Hematopoietic multipotent progenitor cell treated with erythropoietin and hydrocortisone succinate and interleukin-3 and kit ligand, for 15 days (in vitro differentiated cells): ENCODE measurements around the gene ATG101.

Experiments used
- DNase-seq: peaks from one replicate; pipeline ENCODE4 v3.0.0-alpha.2; 2015; ENCODE audit warnings: low spot score

Gene ATG101

DNA sequence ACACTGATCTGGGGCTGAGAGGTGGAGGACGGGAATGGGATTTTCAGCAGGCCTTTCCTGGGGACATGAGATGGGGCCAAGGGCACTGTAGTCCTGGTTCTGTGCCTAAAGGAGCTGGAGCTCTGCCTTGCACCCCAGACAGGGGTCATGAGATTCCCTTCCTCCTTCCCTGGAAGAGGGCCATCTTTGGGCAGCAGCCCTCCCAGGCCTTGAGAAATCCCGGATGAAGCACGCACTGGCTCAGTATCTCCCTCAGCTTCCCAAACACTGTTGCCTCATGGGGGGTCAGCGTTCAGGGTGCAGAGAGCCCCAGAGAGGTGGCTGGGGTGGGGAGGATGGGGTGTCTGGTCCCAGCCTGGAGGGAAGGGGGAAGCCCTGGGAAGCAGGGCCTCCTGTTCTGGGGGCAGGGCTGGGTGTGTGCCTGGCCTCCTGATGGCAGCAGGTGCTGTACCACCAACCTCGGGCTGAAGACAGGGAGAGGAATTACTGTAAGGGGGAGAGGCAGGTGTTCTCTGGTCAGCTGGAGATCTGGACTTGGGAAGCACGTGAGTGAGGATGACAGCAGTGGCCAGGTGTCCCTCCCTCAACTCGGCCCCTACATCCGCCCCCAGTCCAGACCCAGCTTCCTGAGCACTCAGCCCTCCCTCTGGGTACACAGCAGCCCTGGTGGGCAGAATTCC, 26.9 kb upstream of the ATG101 start:
- no peak for DNase-seq

DNA sequence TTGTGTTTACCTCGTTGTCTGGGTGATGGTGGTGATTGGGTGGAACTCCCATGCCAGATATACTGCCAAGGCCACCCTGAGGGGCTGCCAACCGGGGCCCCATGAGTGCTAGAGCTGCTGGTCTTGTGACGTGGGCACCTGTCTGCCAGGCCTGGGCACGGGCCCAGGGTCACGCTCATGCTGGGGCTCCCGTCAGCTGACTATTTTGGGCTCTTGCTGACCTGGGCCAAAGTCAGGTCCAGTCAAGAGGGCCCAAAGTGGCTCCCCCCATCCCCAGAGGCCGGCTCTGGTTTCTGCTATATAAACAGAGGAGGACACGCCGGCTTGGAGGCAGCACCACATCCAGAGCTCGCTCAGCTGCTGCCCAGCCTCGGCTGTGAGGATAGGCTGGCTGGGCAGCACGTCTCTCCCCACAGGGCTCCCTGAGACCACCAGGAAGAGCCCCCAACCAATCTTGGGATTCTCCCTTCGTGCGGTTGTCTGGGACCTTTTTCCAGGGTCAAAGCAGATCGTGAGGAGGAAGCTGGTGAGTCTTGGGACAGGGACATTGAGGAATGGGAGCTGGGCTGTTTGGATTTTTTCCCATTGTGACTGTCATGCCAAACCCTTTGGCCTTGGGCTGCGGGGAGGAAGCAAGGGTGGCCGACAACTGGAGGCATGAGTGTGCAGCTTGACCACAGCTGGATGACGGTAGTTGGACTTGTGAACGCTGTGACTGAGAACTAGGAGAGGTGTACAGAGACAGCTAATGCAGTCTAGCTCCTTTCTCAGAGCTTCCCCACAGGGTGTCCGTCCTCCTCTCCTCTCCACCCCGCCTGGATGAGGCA, 26.2 kb upstream of the ATG101 start:
- no peak for DNase-seq

- no peak for DNase-seq
These were observed 25.3 kb upstream of the ATG101 start for GRCh38 chr12:52044292-52044983.

GRCh38 chr12:52045794-52046199, 24.0 kb upstream of the ATG101 start:
- DNase-seq = no peak

DNA sequence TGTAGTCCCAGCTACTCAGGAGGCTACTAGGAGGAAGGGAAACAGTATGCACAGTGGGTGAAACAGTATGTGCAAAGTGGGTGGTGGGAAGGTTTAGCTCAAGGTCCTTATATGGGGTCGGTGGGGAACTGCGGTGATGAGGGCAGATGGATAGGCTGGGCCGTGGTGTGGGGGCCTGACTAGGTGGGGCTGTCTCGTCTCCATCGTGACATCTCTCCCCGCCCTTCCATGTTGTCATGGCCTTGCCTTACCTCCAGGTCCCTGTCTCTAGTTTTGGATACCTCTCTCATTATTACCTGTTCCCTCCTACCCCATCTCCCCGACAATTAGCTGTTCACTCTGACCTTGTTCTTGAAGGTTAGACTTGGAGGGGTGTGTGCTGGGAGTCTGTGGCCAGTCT, 22.9 kb upstream of the ATG101 start:
- DNase-seq = no peak

GRCh38 chr12:52049286-52049685, 20.5 kb upstream of the ATG101 start:
- DNase-seq = no peak

GRCh38 chr12:52049688-52050087, 20.1 kb upstream of the ATG101 start:
- no peak for DNase-seq

- no peak for DNase-seq
These were observed 19.5 kb upstream of the ATG101 start for GRCh38 chr12:52050116-52050757.

- peak; percentile 15 for DNase-seq
These were observed 18.8 kb upstream of the ATG101 start, which contains the start of gene NR4A1 for GRCh38 chr12:52050758-52051541. TSS of gene NR4A1 (plus strand) at chr12:52051442. CDS start at chr12:52054329, 2,887 bp downstream.

DNA sequence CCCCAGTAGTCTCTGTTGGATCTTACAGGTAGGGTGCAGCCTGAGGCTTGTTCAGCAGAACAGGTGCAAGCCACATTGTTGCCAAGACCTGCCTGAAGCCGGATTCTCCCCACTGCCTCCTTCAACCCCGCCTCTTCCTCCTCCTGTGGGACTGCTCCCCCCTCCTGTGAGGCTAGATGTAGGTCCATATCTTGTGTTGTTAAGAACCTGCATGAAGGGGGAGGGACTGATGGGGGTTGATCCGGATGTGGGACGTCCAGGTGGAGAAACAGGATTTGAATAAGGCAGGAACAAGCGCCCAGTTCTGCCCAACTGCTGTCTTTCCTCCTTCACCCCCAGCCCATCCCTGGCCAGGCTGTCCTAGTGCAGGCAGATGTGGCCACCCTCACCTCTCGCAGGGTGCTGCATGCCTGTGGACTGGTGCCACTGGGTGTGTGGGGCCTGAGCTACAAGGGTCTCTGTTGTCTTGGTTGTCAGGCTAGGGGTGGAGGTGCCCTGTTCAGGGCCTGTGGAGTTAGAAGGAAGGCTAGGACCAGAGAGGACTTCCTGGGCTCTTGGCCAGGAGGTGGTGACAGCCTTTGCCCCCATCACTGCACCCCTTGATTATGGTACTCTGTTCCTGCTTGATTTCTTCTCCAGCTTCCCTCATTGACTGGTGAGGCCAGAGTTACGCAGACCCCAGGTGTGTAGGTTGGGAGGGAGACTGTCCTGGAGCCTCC, 17.2 kb upstream of the ATG101 start:
- DNase-seq = no peak

GRCh38 chr12:52053536-52054209, 16.1 kb upstream of the ATG101 start:
- DNase-seq = no peak

DNA sequence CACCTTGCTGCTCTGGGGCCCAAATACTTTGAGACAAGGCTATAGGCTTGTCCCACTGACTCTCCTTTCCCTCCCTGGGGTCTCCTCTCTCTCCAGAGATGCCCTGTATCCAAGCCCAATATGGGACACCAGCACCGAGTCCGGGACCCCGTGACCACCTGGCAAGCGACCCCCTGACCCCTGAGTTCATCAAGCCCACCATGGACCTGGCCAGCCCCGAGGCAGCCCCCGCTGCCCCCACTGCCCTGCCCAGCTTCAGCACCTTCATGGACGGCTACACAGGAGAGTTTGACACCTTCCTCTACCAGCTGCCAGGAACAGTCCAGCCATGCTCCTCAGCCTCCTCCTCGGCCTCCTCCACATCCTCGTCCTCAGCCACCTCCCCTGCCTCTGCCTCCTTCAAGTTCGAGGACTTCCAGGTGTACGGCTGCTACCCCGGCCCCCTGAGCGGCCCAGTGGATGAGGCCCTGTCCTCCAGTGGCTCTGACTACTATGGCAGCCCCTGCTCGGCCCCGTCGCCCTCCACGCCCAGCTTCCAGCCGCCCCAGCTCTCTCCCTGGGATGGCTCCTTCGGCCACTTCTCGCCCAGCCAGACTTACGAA, 15.4 kb upstream of the ATG101 start:
- DNase-seq = no peak

- no peak for DNase-seq
These were observed 14.7 kb upstream of the ATG101 start for GRCh38 chr12:52054833-52055730.

- DNase-seq = no peak
These were observed 13.8 kb upstream of the ATG101 start for GRCh38 chr12:52055731-52056711.

GRCh38 chr12:52056801-52057637, 12.8 kb upstream of the ATG101 start:
- DNase-seq = no peak
